K562 (cell line): Measurements from ENCODE around the gene WNK1. TPM values are rescaled to one million over a fixed set of nuclear protein-coding genes. Genes with fewer than 3 reads are reported as not detected.
A peak's percentile ranks its signal among the peaks of the same experiment; 100 is the strongest.

Source experiments
- ATAC-seq: fragments of 200-7000 bp; cut with Tn5 transposase; 3 replicates; pipeline ENCODE4 v1.9.1; 2020; ENCODE audit warnings: moderate library complexity
- BruUV-seq: library from RNA; stranded (reverse); fragments of 400-500 nt; replicated peaks from 2 replicates; lab custom pipeline; 2021; lab: Mats Ljungman, UMichigan
- CTCF ChIA-PET: fragments of 300-600 bp; formaldehyde crosslinking; extraction: SDS; loops from one replicate; lab custom pipeline; 2021; ENCODE audit warnings: low intra/inter-chr PET ratio; lab: Yijun Ruan, JAX
- POLR2A ChIA-PET: fragments of 300-600, 350-650 bp; sonication (Branson Sonifier 250); formaldehyde crosslinking; extraction: SDS; loops from one replicate; lab custom pipeline; 2021; ENCODE audit warnings: antibody characterized with exemption, inconsistent platforms; lab: Yijun Ruan, JAX
- DNase-seq, 4 experiments: peaks; one replicate each; pipeline versions ENCODE4 v3.0.0 to v3.0.0-alpha.2; 2011 to 2018; ENCODE audit warnings: low spot score in 3 of 4, mixed read lengths in 3 of 4; ENCODE audit errors: extremely low read depth in 1 of 4
- FAIRE-seq: peaks from 2 replicates; lab custom pipeline; 2011; peaks lifted over from hg19 to GRCh38; lab: Jason Lieb, UNC
- H2AFZ ChIP-seq: 2 replicates; pipeline ENCODE4 v1.6.0; 2011; ENCODE audit warnings: low read depth, low read length, control low read depth, inconsistent platforms
- H3K27ac ChIP-seq: fragments of 200-600 bp; 3 replicates; pipeline ENCODE4 v1.8.0; 2011; ENCODE audit warnings: low read depth, mild to moderate bottlenecking, control low read depth, inconsistent platforms, low read length, moderate library complexity, mixed read lengths; ENCODE audit errors: extremely low read depth
- H3K27me3 ChIP-seq, 2 experiments: fragments of 300-600 bp in 1 of 2; 2 replicates in 1 of 2; 3 replicates in 1 of 2; pipeline versions ENCODE4 v1.6.0 to v1.8.0; 2011; ENCODE audit warnings: inconsistent platforms in 2 of 2, low read length in 2 of 2, mild to moderate bottlenecking in 1 of 2, mixed read lengths in 1 of 2, moderate library complexity in 1 of 2; ENCODE audit not compliant: control insufficient read depth in 2 of 2, insufficient read depth in 2 of 2
- H3K36me3 ChIP-seq: fragments of 300-600 bp; 3 replicates; pipeline ENCODE4 v1.8.0; 2011; ENCODE audit warnings: mild to moderate bottlenecking, low read length, inconsistent platforms; ENCODE audit not compliant: control insufficient read depth, insufficient read depth
- H3K4me1 ChIP-seq, 2 experiments: fragments of 200-600 bp in 1 of 2; replicated peaks in 1 of 2; 2 replicates in 1 of 2; 3 replicates in 1 of 2; pipeline versions ENCODE4 v1.5.1 to v1.8.0; 2011; ENCODE audit warnings: inconsistent platforms in 2 of 2, low read length in 2 of 2, mild to moderate bottlenecking in 1 of 2, mixed read lengths in 1 of 2, moderate library complexity in 1 of 2; ENCODE audit not compliant: control insufficient read depth in 2 of 2, insufficient read depth in 2 of 2
- H3K4me2 ChIP-seq: 2 replicates; pipeline ENCODE4 v1.6.1; 2011; ENCODE audit warnings: low read length, control low read depth, inconsistent platforms, mixed read lengths; ENCODE audit not compliant: insufficient read depth
- H3K4me3 ChIP-seq: fragments of 200-600 bp; sonication (generic), shearing (Covaris generic); 2 replicates; pipeline ENCODE4 v1.5.1; 2016; ENCODE audit warnings: control low read depth, inconsistent platforms
- H3K79me2 ChIP-seq: fragments of 200-600 bp; 3 replicates; pipeline ENCODE4 v1.8.0; 2011; ENCODE audit warnings: low read length, inconsistent platforms; ENCODE audit not compliant: control insufficient read depth, insufficient read depth
- H3K9ac ChIP-seq, 2 experiments: 2 replicates each; pipeline versions ENCODE4 v1.6.0 to v1.6.1; 2011; ENCODE audit warnings: low read depth in 2 of 2, low read length in 2 of 2, control low read depth in 1 of 2, inconsistent platforms in 1 of 2, mild to moderate bottlenecking in 1 of 2, mixed read lengths in 1 of 2; ENCODE audit not compliant: insufficient read depth in 1 of 2
- H3K9me1 ChIP-seq: one replicate; pipeline ENCODE4 v1.6.0; 2011; ENCODE audit warnings: inconsistent platforms, mild to moderate bottlenecking, low read length, moderate library complexity; ENCODE audit not compliant: control insufficient read depth, insufficient read depth
- H3K9me3 ChIP-seq: replicated peaks from 2 replicates; pipeline ENCODE4 v1.5.1; 2011; ENCODE audit warnings: low read depth, low read length, inconsistent platforms; ENCODE audit not compliant: control insufficient read depth, insufficient read depth
- H4K20me1 ChIP-seq: replicated peaks from 2 replicates; pipeline ENCODE4 v1.6.1; 2011; ENCODE audit warnings: low read length, inconsistent platforms, mixed read lengths; ENCODE audit not compliant: control insufficient read depth, insufficient read depth
- ARID2 ChIP-seq: fragments of 450-650 bp; IDR thresholded peaks from 2 replicates; pipeline ENCODE4 v1.6.1; 2017; ENCODE audit warnings: antibody characterized with exemption, mild to moderate bottlenecking
- BCOR ChIP-seq: fragments of 450-650 bp; IDR thresholded peaks from 2 replicates; pipeline ENCODE4 v1.6.1; 2016
- ELF1 ChIP-seq: fragments of 200-800 bp; sonication (Bioruptor generic); IDR thresholded peaks from 2 replicates; pipeline ENCODE4 v1.6.1; 2016; ENCODE audit warnings: missing genetic modification characterization, missing compliant biosample characterization
- GTF2A2 ChIP-seq: IDR thresholded peaks from 2 replicates; pipeline ENCODE4 v1.6.1; 2016; ENCODE audit warnings: mild to moderate bottlenecking, missing genetic modification characterization, missing compliant biosample characterization
- GTF2F1 ChIP-seq: IDR thresholded peaks from 2 replicates; pipeline ENCODE4 v1.6.1; 2011; ENCODE audit warnings: low read depth, low read length, improper control_type of control experiment
- KLF16 ChIP-seq: IDR thresholded peaks from 2 replicates; pipeline ENCODE4 v1.6.1; 2016; ENCODE audit warnings: antibody characterized with exemption
- whole genome bisulfite sequencing: fragments of 100-300 bp; shearing (Covaris generic); methylation state at CpG from one replicate; pipeline ENCODE4 v1.1.6; 2016; ENCODE audit warnings: low coverage, mixed read lengths; ENCODE audit not compliant: insufficient coverage; ENCODE audit errors: missing lambda C conversion rate; 5-methylcytosine and 5-hydroxymethylcytosine counted together
- in situ Hi-C: fragments of 300-500 bp; cut with MboI; formaldehyde crosslinking; loops from 4 replicates; pipeline ENCODE4 v1.15.0; 2018; ENCODE audit warnings: inconsistent platforms, mixed read lengths
- intact Hi-C: fragments of 100-400 bp; cut with micrococcal nuclease; formaldehyde crosslinking; loops from 2 replicates; pipeline ENCODE4 v1.14.2; 2022
- polyA plus RNA-seq, 8 experiments: library from polyadenylated mRNA; depleted of rRNA in 4 of 8; stranded (reverse) in 5 of 8; unstranded in 3 of 8; fragments of >200 nt; fragmentation: Nextera tagmentation in 2 of 8; fragmentation: Illumina TruSeq in 1 of 8; extraction: Ambion mirVana in 2 of 8; extraction: Trizol in 1 of 8; gene quantifications; 2 replicates each; pipeline versions ENCODE4 v1.2.1 to v1.2.3, GENCODE V29; 2011 to 2014; ENCODE audit warnings: inconsistent platforms in 1 of 8, missing spikeins in 1 of 8
- total RNA-seq, 7 experiments: library from RNA; depleted of rRNA in 6 of 7; stranded (reverse); fragments of >200 nt in 6 of 7; fragmentation: Illumina TruSeq in 2 of 7; extraction: Trizol in 2 of 7; gene quantifications; 2 replicates each; pipeline versions ENCODE4 v1.2.1 to v1.2.3, GENCODE V29; 2011 to 2021; ENCODE audit warnings: low replicate concordance in 1 of 7
- TF ChIP-seq, protein P1 (sequence below): sonication (generic); formaldehyde crosslinking; IDR thresholded peaks from 2 replicates; pipeline ENCODE4 v1.8.1; 2022; ENCODE audit warnings: missing genetic modification reagents

The WNK1 gene
- total and polyA plus RNA-seq, 9 of the 15 experiments (the other 6 are each of a cell fraction or from before 2014, with no cell fraction given), result 4.3 to 73.9 (median 31.0) TPM

DNA sequence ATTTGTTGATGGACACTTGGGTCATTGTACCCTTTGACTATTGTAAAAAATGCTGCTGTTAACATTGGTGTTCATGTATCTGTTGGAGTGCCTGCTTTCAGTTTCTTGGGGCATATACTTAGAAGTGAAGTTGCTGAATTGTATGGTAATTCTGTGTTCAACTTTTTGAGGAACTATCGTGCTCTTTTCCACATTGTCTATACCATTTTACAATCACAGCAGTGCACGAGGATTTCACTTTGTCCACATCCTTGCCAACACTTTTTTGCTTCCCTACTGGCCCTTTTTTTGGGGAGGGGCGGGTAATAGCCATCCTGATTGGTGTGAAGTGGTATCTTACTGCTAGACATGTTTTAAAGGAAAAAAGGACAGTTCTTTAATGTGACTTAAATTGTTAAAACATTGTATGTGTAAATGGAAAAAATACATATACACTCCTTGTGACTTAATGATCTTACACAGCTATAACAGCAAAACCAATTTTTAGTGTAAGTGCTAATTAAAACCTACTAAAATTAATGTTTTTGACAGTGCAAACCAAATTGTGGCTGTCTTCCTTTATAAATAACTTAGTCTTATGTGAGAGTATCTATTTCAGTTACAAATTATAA lies 52.7 kb downstream of the WNK1 start:
- Histone ChIP-seq H3K9me1 (no peaks in the 10 kb centered on the region), H2AFZ (no peak overlapping the region), H3K4me2 (no peak overlapping the region), H3K4me3 (no peak overlapping the region), H3K27me3 (no peaks in the 10 kb centered on the region), H3K4me1 (peaks cover 3 to 14% of the 10 kb centered on the region in 2 experiments; a peak in 3 of 5 replicates), H3K9ac (no peak overlapping the region), H3K9me3 (no peaks in the 10 kb centered on the region), H3K79me2 (peaks cover 94% of the 10 kb centered on the region), H3K36me3 (no peaks in the 10 kb centered on the region), H3K27ac (no peak overlapping the region), H4K20me1 (0 out of 2 replicates have a peak, but pooled peaks cover 3% of the 10 kb centered on the region)
- no TSS peak for BruUV-seq
- CTCF ChIA-PET, result no interaction called here
- WGBS, result 68% methylated on average over 3 of the region's 3 CpGs
- peak in 1 of 4 experiments; percentile 8 for DNase-seq
- POLR2A ChIA-PET, result no interaction called here
- TF ChIP-seq BCOR, result no peak
- ATAC-seq, result no peak
- in situ Hi-C loops, result no loop called here
- intact Hi-C loops, result no loop called here
- FAIRE-seq, result peak; percentile 35

DNA sequence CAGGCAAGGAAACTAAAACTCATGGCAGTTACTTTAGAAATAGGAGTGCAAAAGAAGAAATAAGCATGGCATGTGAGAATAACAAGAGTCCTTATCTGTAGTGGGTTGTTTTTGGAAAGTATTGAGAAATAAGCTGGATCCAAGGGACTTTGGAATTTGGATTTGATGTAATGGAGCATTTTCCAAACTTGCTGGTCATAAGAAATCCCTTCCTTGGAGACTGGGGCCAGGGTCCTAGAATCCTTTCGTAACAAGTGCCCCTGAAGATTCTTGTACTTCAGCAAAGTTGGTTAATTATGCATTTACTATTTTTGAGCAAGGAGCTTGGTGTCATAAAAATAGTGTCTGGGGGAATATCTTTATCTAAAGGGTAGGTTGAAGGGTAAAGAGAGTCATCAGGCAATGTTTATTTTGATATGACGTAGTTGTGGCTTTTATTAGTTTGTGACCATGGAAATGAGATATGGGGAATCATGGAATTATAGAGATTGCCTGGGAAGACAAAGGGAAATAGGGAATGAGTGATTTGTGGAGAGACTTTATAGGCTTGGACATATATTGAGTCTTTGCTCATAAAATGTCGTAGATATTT lies 53.9 kb downstream of the WNK1 start:
- 94% methylated on average over 3 of the region's 3 CpGs for WGBS
- intact Hi-C loops, result no loop called here
- Histone ChIP-seq H3K9me1 (no peaks in the 10 kb centered on the region), H3K79me2 (peaks cover 95% of the 10 kb centered on the region), H4K20me1 (peaks cover 4% of the 10 kb centered on the region; the same call in 1 of the 2 replicates), H3K4me1 (peaks cover 3 to 8% of the 10 kb centered on the region in 2 experiments; a peak in 3 of 5 replicates), H3K27ac (no peak overlapping the region; the same call in 2 of the 3 replicates), H3K9me3 (no peaks in the 10 kb centered on the region), H3K4me2 (no peak overlapping the region), H3K36me3 (no peaks in the 10 kb centered on the region), H3K27me3 (no peaks in the 10 kb centered on the region), H3K4me3 (no peak overlapping the region), H3K9ac (no peak overlapping the region), H2AFZ (no peak overlapping the region)
- no TSS peak for BruUV-seq
- FAIRE-seq (no peak), ATAC-seq (no peak), DNase-seq (no peak)
- POLR2A ChIA-PET, result interaction anchor here (0.6 to 0.9 kb wide), 2 partner anchors 25 to 55 kb away, joined by 3 read pairs; no protein-coding TSS in a partner anchor
- in situ Hi-C loops, result no loop called here
- CTCF ChIA-PET, result no interaction called here
- TF ChIP-seq, protein P1, sequence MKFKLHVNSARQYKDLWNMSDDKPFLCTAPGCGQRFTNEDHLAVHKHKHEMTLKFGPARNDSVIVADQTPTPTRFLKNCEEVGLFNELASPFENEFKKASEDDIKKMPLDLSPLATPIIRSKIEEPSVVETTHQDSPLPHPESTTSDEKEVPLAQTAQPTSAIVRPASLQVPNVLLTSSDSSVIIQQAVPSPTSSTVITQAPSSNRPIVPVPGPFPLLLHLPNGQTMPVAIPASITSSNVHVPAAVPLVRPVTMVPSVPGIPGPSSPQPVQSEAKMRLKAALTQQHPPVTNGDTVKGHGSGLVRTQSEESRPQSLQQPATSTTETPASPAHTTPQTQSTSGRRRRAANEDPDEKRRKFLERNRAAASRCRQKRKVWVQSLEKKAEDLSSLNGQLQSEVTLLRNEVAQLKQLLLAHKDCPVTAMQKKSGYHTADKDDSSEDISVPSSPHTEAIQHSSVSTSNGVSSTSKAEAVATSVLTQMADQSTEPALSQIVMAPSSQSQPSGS (CRISPR knock-in tag), result no peak
- TF ChIP-seq GTF2A2 (tag) (no peak), KLF16 (no peak), GTF2F1 (no peak), ELF1 (no peak), ARID2 (no peak)
